HepG2 (cell line): ENCODE results near the gene ACTN1. TPM values are rescaled to one million over a fixed set of nuclear protein-coding genes. Genes with fewer than 3 reads are reported as not detected.

Experiments
- ATAC-seq: fragments of 200-7000 bp; cut with Tn5 transposase; 3 replicates; pipeline ENCODE4 v1.9.1; 2020; ENCODE audit warnings: mild to moderate bottlenecking, moderate library complexity
- BruUV-seq: library from RNA; stranded (reverse); fragments of 400-500 nt; replicated peaks from 2 replicates; lab custom pipeline; 2021; lab: Mats Ljungman, UMichigan
- CTCF ChIA-PET: fragments of 300-600 bp; formaldehyde crosslinking; extraction: SDS; loops from one replicate; lab custom pipeline; 2021; ENCODE audit warnings: low total read pairs, inconsistent platforms, low intra/inter-chr PET ratio; lab: Yijun Ruan, JAX
- POLR2A ChIA-PET: fragments of 350-600 bp; sonication (Branson Sonifier 250); formaldehyde crosslinking; loops from one replicate; lab custom pipeline; 2020; ENCODE audit warnings: antibody characterized with exemption, inconsistent platforms; lab: Yijun Ruan, JAX
- DNase-seq: peaks from one replicate; pipeline ENCODE4 v3.0.0-alpha.2; 2015; ENCODE audit warnings: low spot score
- FAIRE-seq: peaks from 3 replicates; lab custom pipeline; 2011; peaks lifted over from hg19 to GRCh38; lab: Jason Lieb, UNC
- H2AFZ ChIP-seq: one replicate; pipeline ENCODE4 v1.6.1; 2011; ENCODE audit warnings: low read length, inconsistent platforms
- H3K27ac ChIP-seq: fragments of 300-600 bp; 3 replicates; pipeline ENCODE4 v1.8.0; 2011; ENCODE audit warnings: mixed run types, mild to moderate bottlenecking, mixed read lengths, low read length, inconsistent platforms; ENCODE audit not compliant: insufficient read depth; ENCODE audit errors: extremely low read length
- H3K27me3 ChIP-seq, 2 experiments: fragments of 200-600 bp in 1 of 2; 2 replicates in 1 of 2; 3 replicates in 1 of 2; pipeline versions ENCODE4 v1.6.0 to v1.8.0; 2011; ENCODE audit warnings: low read length in 2 of 2, mild to moderate bottlenecking in 2 of 2, moderate library complexity in 2 of 2, inconsistent platforms in 1 of 2; ENCODE audit not compliant: insufficient read depth in 2 of 2, control insufficient read depth in 1 of 2
- H3K36me3 ChIP-seq, 2 experiments: fragments of 200-600 bp in 1 of 2; replicated peaks in 1 of 2; 2 replicates in 1 of 2; 3 replicates in 1 of 2; pipeline versions ENCODE4 v1.5.1 to v1.8.0; 2011; ENCODE audit warnings: low read length in 2 of 2, inconsistent platforms in 1 of 2; ENCODE audit not compliant: insufficient read depth in 2 of 2, control insufficient read depth in 1 of 2
- H3K4me1 ChIP-seq: 2 replicates; pipeline ENCODE4 v1.5.1; 2012; ENCODE audit warnings: low read length, inconsistent platforms; ENCODE audit not compliant: insufficient read depth
- H3K4me2 ChIP-seq: 2 replicates; pipeline ENCODE4 v1.6.0; 2011; ENCODE audit warnings: low read depth, low read length, inconsistent platforms
- H3K4me3 ChIP-seq, 3 experiments: fragments of 200-600 bp in 1 of 3; sonication (generic), shearing (Covaris generic) in 1 of 3; replicated peaks in 1 of 3; 2 replicates each; pipeline ENCODE4 v1.5.1; 2011 to 2016; ENCODE audit warnings: low read length in 3 of 3, inconsistent platforms in 2 of 3, low read depth in 2 of 3, mild to moderate bottlenecking in 2 of 3, control low read depth in 1 of 3, mixed read lengths in 1 of 3; ENCODE audit not compliant: insufficient read depth in 1 of 3
- H3K79me2 ChIP-seq: one replicate; pipeline ENCODE4 v1.6.1; 2011; ENCODE audit warnings: low read length, inconsistent platforms; ENCODE audit not compliant: insufficient read depth
- H3K9ac ChIP-seq: 2 replicates; pipeline ENCODE4 v1.6.0; 2011; ENCODE audit warnings: mild to moderate bottlenecking, low read depth, low read length, inconsistent platforms; ENCODE audit not compliant: insufficient read depth
- H3K9me3 ChIP-seq: 2 replicates; pipeline ENCODE4 v1.5.1; 2012; ENCODE audit warnings: mild to moderate bottlenecking, low read length
- H4K20me1 ChIP-seq: 2 replicates; pipeline ENCODE4 v1.6.0; 2011; ENCODE audit warnings: inconsistent platforms, mild to moderate bottlenecking, low read length, moderate library complexity; ENCODE audit not compliant: insufficient read depth
- ERF ChIP-seq: IDR thresholded peaks from 2 replicates; pipeline ENCODE4 v1.6.1; 2018; ENCODE audit warnings: missing biosample characterization, missing genetic modification reagents
- KDM5B ChIP-seq: sonication (generic); formaldehyde crosslinking; IDR thresholded peaks from 2 replicates; pipeline ENCODE4 v1.4.0; 2020; ENCODE audit warnings: missing genetic modification reagents, mild to moderate bottlenecking, borderline replicate concordance
- NFKBIZ ChIP-seq: IDR thresholded peaks from 2 replicates; pipeline ENCODE4 v1.6.1; 2018; ENCODE audit warnings: missing genetic modification reagents, missing compliant biosample characterization
- SMAD1 ChIP-seq: sonication (generic); formaldehyde crosslinking; IDR thresholded peaks from 2 replicates; pipeline ENCODE4 v1.4.0; 2020; ENCODE audit warnings: missing genetic modification reagents, low read depth, mild to moderate bottlenecking, borderline replicate concordance
- SMARCE1 ChIP-seq: fragments of 450-650 bp; IDR thresholded peaks from 2 replicates; pipeline ENCODE4 v1.6.1; 2017; ENCODE audit warnings: borderline replicate concordance
- TP53 ChIP-seq: sonication (generic); formaldehyde crosslinking; conservative IDR thresholded peaks from 2 replicates; pipeline ENCODE4 v1.4.0; 2020; ENCODE audit warnings: missing genetic modification reagents
- WGBS: methylation state at CpG from one replicate; pipeline ENCODE4 v1.1.6; 2017; ENCODE audit warnings: low lambda C conversion rate; 5-methylcytosine and 5-hydroxymethylcytosine counted together
- in situ Hi-C: cut with HindIII; loops from 2 replicates; pipeline ENCODE4 v1.10.0; 2017; ENCODE audit warnings: low pct_unique_long_range_greater_than_20kb; ENCODE audit not compliant: extremely low pct_ligation_motif_present
- intact Hi-C: fragments of 100-400 bp; cut with micrococcal nuclease; formaldehyde crosslinking; loops from one replicate; pipeline ENCODE4 v1.10.0; 2022; ENCODE audit not compliant: unreplicated experiment
- polyA plus RNA-seq, 8 experiments: library from polyadenylated mRNA; depleted of rRNA in 3 of 8; stranded (reverse) in 7 of 8; unstranded in 1 of 8; fragments of >200 nt; fragmentation: Illumina TruSeq in 4 of 8; extraction: Trizol in 4 of 8; gene quantifications; 2 replicates each; pipeline versions ENCODE4 v1.2.1 to v1.2.3, GENCODE V29; 2011 to 2016; ENCODE audit warnings: low read depth in 4 of 8, missing spikeins in 1 of 8, mixed read lengths in 1 of 8; ENCODE audit not compliant: insufficient read depth in 1 of 8
- total RNA-seq, 5 experiments: library from RNA; depleted of rRNA; stranded (reverse); fragments of >200 nt; fragmentation: Illumina TruSeq; extraction: Trizol; gene quantifications; 2 replicates each; pipeline ENCODE4 v1.2.3, GENCODE V29; 2016; ENCODE audit warnings: low read depth in 1 of 5
- TF ChIP-seq, protein P1 (sequence below): sonication (generic); formaldehyde crosslinking; IDR thresholded peaks from 2 replicates; pipeline ENCODE4 v1.8.1; 2023; ENCODE audit warnings: mild to moderate bottlenecking, moderate library complexity, missing genetic modification reagents
- TF ChIP-seq, protein P2 (sequence below): IDR thresholded peaks from 2 replicates; pipeline ENCODE4 v1.4.0; 2020; ENCODE audit warnings: mild to moderate bottlenecking, missing genetic modification reagents
- TF ChIP-seq, protein P3 (sequence below): sonication (generic); formaldehyde crosslinking; IDR thresholded peaks from 2 replicates; pipeline ENCODE4 v1.4.0; 2020; ENCODE audit warnings: missing genetic modification reagents, mild to moderate bottlenecking, borderline replicate concordance

Gene ACTN1
- total and polyA plus RNA-seq, 2 of the 13 experiments (the other 11 are each of a cell fraction or from before 2014, with no cell fraction given): 58.6 to 162 TPM

DNA sequence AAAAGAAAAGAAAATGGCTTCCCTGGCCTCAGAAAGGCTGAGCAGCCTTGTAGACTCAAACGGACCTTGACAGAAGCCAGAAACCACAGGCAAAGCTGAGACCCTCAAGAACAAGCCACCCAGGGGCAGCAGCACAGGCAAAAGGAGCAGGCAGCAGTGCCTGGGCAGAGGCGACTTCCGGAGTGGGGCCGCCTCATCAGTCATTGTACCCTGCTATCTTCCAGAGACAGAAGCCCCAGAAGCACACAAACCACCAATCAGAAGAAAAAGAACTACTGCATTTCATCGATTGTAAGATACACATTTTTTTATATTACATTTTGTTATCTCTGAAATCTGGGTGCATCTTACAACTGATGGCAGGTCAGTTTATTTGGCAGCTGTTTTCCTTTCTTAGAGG is 128.0 kb downstream of the ACTN1 start:
- no peaks in the 10 kb centered on the region for H3K79me2 ChIP-seq
- WGBS: 54% methylated on average over 2 of the region's 5 CpGs
- H3K27ac ChIP-seq: no peak overlapping the region
- no peaks in the 10 kb centered on the region for H3K9me3 ChIP-seq
- no peaks in the 10 kb centered on the region for H3K36me3 ChIP-seq
- in situ Hi-C loops: no loop called here
- H3K27me3 ChIP-seq: no peaks in the 10 kb centered on the region; a peak in 1 of 5 replicates
- no peak for FAIRE-seq
- H2AFZ ChIP-seq: no peak overlapping the region
- BruUV-seq: no TSS peak
- intact Hi-C loops: no loop called here
- H3K4me3 ChIP-seq: no peak overlapping the region
- DNase-seq: no peak
- H3K4me1 ChIP-seq: peaks cover 23% of the 10 kb centered on the region
- TF ChIP-seq, protein P1, sequence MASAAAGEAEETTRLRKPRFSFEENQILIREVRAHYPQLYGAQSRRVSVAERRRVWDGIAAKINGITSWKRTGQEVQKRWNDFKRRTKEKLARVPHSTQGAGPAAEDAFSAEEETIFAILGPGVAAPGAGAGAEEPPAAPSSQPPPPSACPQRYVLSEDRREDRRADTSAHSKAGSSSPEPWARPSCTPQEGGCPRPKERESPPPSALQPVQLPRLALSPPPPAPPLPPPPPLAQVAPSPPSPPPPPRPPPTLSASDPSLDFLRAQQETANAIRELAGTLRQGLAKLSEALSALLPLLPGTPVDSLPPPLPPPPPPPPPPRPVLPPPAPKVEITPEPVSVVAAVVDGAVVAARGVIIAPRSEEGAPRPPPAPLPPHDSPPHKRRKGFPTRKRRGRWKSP (CRISPR knock-in tag): no peak
- TF ChIP-seq SMAD1 (CRISPR knock-in tag) (no peak), ERF (CRISPR knock-in tag) (no peak)
- TF ChIP-seq, all 625 proteins: peak for 0
- Histone ChIP-seq H4K20me1 (no peaks in the 10 kb centered on the region), H3K9ac (no peak overlapping the region), H3K4me2 (no peak overlapping the region)
- POLR2A ChIA-PET: no interaction called here
- ATAC-seq: no peak
- CTCF ChIA-PET: no interaction called here

DNA sequence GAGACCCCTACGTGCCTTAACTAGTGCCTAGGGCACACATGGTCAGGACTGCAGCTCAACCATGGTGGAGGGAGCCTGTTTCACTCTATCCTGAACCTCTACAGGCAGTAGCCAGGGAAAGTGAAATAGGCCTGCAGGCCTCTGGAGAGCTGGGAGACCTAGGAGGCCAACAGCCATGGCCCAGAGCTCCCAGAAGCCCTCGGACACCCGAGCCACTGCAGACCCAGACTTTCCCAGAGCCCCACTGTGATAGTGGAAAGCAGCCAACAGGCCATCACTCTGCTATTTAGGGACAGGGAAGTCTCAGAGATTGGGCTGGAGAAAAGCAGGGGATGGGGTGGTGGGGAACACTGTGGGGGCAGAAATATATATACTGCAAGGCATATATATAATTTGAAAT is 129.7 kb downstream of the ACTN1 start:
- Histone ChIP-seq H3K79me2 (no peaks in the 10 kb centered on the region), H3K4me3 (no peak overlapping the region), H4K20me1 (no peaks in the 10 kb centered on the region), H3K4me2 (no peak overlapping the region), H3K36me3 (no peaks in the 10 kb centered on the region), H3K9me3 (no peaks in the 10 kb centered on the region), H3K4me1 (peaks cover 13% of the 10 kb centered on the region; the same call in 1 of the 2 replicates), H3K9ac (no peak overlapping the region), H3K27me3 (no peaks in the 10 kb centered on the region), H2AFZ (no peak overlapping the region), H3K27ac (no peak overlapping the region)
- in situ Hi-C loops: no loop called here
- WGBS: 49% methylated on average over 3 of the region's 3 CpGs
- TF ChIP-seq, protein P2, sequence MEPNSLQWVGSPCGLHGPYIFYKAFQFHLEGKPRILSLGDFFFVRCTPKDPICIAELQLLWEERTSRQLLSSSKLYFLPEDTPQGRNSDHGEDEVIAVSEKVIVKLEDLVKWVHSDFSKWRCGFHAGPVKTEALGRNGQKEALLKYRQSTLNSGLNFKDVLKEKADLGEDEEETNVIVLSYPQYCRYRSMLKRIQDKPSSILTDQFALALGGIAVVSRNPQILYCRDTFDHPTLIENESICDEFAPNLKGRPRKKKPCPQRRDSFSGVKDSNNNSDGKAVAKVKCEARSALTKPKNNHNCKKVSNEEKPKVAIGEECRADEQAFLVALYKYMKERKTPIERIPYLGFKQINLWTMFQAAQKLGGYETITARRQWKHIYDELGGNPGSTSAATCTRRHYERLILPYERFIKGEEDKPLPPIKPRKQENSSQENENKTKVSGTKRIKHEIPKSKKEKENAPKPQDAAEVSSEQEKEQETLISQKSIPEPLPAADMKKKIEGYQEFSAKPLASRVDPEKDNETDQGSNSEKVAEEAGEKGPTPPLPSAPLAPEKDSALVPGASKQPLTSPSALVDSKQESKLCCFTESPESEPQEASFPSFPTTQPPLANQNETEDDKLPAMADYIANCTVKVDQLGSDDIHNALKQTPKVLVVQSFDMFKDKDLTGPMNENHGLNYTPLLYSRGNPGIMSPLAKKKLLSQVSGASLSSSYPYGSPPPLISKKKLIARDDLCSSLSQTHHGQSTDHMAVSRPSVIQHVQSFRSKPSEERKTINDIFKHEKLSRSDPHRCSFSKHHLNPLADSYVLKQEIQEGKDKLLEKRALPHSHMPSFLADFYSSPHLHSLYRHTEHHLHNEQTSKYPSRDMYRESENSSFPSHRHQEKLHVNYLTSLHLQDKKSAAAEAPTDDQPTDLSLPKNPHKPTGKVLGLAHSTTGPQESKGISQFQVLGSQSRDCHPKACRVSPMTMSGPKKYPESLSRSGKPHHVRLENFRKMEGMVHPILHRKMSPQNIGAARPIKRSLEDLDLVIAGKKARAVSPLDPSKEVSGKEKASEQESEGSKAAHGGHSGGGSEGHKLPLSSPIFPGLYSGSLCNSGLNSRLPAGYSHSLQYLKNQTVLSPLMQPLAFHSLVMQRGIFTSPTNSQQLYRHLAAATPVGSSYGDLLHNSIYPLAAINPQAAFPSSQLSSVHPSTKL (CRISPR knock-in tag): no peak
- TF ChIP-seq, protein P3, sequence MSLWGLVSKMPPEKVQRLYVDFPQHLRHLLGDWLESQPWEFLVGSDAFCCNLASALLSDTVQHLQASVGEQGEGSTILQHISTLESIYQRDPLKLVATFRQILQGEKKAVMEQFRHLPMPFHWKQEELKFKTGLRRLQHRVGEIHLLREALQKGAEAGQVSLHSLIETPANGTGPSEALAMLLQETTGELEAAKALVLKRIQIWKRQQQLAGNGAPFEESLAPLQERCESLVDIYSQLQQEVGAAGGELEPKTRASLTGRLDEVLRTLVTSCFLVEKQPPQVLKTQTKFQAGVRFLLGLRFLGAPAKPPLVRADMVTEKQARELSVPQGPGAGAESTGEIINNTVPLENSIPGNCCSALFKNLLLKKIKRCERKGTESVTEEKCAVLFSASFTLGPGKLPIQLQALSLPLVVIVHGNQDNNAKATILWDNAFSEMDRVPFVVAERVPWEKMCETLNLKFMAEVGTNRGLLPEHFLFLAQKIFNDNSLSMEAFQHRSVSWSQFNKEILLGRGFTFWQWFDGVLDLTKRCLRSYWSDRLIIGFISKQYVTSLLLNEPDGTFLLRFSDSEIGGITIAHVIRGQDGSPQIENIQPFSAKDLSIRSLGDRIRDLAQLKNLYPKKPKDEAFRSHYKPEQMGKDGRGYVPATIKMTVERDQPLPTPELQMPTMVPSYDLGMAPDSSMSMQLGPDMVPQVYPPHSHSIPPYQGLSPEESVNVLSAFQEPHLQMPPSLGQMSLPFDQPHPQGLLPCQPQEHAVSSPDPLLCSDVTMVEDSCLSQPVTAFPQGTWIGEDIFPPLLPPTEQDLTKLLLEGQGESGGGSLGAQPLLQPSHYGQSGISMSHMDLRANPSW: no peak
- TF ChIP-seq NFKBIZ (CRISPR knock-in tag) (no peak), TP53 (no peak), KDM5B (CRISPR knock-in tag) (no peak), SMARCE1 (no peak)
- DNase-seq (no peak), ATAC-seq (no peak; the same call in 2 of the 3 replicates), FAIRE-seq (no peak)
- no TSS peak for BruUV-seq
- CTCF ChIA-PET: no interaction called here
- POLR2A ChIA-PET: no interaction called here
- intact Hi-C loops: no loop called here
